HepG2 (cell line): ENCODE data around the gene MYADML2. TPM values are rescaled to one million over a fixed set of nuclear protein-coding genes. Genes with fewer than 3 reads are reported as not detected.

ENCODE experiments used
- ATF7 ChIP-seq, 2 experiments: fragments of 450-650 bp in 1 of 2; sonication (generic) in 1 of 2; formaldehyde crosslinking in 1 of 2; IDR thresholded peaks; 2 replicates each; pipeline versions ENCODE4 v1.4.0 to v1.6.1; 2016 to 2020; ENCODE audit warnings: antibody characterized with exemption in 1 of 2, mild to moderate bottlenecking in 1 of 2, missing genetic modification reagents in 1 of 2
- CENPX ChIP-seq: sonication (generic); formaldehyde crosslinking; IDR thresholded peaks from 2 replicates; pipeline ENCODE4 v1.9.0; 2021; ENCODE audit warnings: mild to moderate bottlenecking, missing genetic modification reagents, moderate library complexity
- CHD4 ChIP-seq: fragments of 200-600 bp; sonication (generic); IDR thresholded peaks from 2 replicates; pipeline ENCODE4 v1.7.0; 2017; ENCODE audit warnings: mild to moderate bottlenecking, low read length, borderline replicate concordance
- DNMT3B ChIP-seq: conservative IDR thresholded peaks from 2 replicates; pipeline ENCODE4 v1.6.1; 2016; ENCODE audit warnings: missing biosample characterization, control low read depth
- KLF11 ChIP-seq: IDR thresholded peaks from 2 replicates; pipeline ENCODE4 v1.6.1; 2016; ENCODE audit warnings: missing compliant biosample characterization
- PREB ChIP-seq: sonication (generic); formaldehyde crosslinking; IDR thresholded peaks from 2 replicates; pipeline ENCODE4 v1.4.0; 2020; ENCODE audit warnings: missing genetic modification reagents
- RFXANK ChIP-seq: IDR thresholded peaks from 2 replicates; pipeline ENCODE4 v1.6.1; 2016
- THAP8 ChIP-seq: sonication (generic); formaldehyde crosslinking; IDR thresholded peaks from 2 replicates; pipeline ENCODE4 v1.5.1; 2020; ENCODE audit warnings: missing genetic modification reagents, mild to moderate bottlenecking, borderline replicate concordance
- ZNF121 ChIP-seq: sonication (generic); formaldehyde crosslinking; IDR thresholded peaks from 2 replicates; pipeline ENCODE4 v1.5.0; 2020; ENCODE audit warnings: mild to moderate bottlenecking, missing genetic modification reagents
- ZNF143 ChIP-seq: sonication (generic); formaldehyde crosslinking; IDR thresholded peaks from 2 replicates; pipeline ENCODE4 v1.4.0; 2020; ENCODE audit warnings: missing genetic modification reagents
- ZNF552 ChIP-seq: sonication (generic); formaldehyde crosslinking; IDR thresholded peaks from 2 replicates; pipeline ENCODE4 v1.9.0; 2022; ENCODE audit warnings: missing genetic modification reagents, mild to moderate bottlenecking, borderline replicate concordance
- ZNF768 ChIP-seq: sonication (generic); formaldehyde crosslinking; IDR thresholded peaks from 2 replicates; pipeline ENCODE4 v1.4.0; 2020; ENCODE audit warnings: missing genetic modification reagents
- polyA plus RNA-seq, 8 experiments: library from polyadenylated mRNA; depleted of rRNA in 3 of 8; stranded (reverse) in 7 of 8; unstranded in 1 of 8; fragments of >200 nt; fragmentation: Illumina TruSeq in 4 of 8; extraction: Trizol in 4 of 8; gene quantifications; 2 replicates each; pipeline versions ENCODE4 v1.2.1 to v1.2.3, GENCODE V29; 2011 to 2016; ENCODE audit warnings: low read depth in 4 of 8, missing spikeins in 1 of 8, mixed read lengths in 1 of 8; ENCODE audit not compliant: insufficient read depth in 1 of 8
- total RNA-seq, 5 experiments: library from RNA; depleted of rRNA; stranded (reverse); fragments of >200 nt; fragmentation: Illumina TruSeq; extraction: Trizol; gene quantifications; 2 replicates each; pipeline ENCODE4 v1.2.3, GENCODE V29; 2016; ENCODE audit warnings: low read depth in 1 of 5
- TF ChIP-seq, protein P1 (sequence below): IDR thresholded peaks from 2 replicates; pipeline ENCODE4 v1.4.0; 2020; ENCODE audit warnings: mild to moderate bottlenecking, missing genetic modification reagents
- TF ChIP-seq, protein P2 (sequence below): sonication (generic); formaldehyde crosslinking; IDR thresholded peaks from 2 replicates; pipeline ENCODE4 v1.5.0; 2020; ENCODE audit warnings: mild to moderate bottlenecking, missing genetic modification reagents, borderline replicate concordance

MYADML2 gene
- total and polyA plus RNA-seq, 2 of the 13 experiments (the other 11 are each of a cell fraction or from before 2014, with no cell fraction given): not detected

DNA sequence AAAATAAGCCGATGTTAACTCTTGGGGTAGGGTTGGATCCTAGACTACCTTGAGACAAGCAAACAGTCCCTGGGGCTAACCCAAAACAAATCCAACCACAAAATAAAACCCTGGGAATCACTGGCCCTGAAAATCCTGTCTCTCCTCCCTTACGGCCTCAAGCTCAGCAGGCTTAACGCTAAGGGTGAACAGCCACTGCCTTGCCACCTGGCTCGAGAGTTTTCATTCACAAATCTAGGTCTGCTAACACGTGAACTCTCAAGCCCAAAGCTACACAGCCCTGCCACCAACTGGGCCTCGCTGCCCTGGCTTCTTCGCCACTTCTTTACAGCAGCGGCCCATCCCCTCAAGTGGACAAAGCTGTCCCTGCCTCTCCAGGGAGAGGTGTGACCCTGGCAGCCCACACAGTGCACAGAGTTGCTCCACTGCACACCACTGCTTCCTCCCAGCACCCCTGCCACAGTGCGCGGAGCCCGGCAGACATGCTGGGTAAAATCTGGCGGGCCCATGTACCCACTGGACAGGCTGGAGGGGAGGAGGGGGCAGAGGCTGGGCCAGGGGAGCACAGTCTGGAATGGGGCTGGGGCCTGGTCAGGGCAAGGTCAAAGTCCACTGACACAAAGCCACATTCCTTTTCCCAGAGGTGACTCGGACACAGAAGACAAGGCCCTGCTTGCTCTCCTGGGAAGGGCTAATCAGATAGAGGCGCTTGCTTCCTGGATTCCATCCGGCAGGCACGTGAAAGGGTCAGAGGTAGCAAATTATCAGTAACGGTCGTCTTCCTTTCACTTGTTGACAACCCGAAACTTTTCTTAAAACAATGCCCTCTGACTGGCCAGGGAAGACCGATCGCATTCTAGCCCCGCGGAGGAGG is 36.8 kb downstream of the MYADML2 start (continued):
- TF ChIP-seq, protein P1, sequence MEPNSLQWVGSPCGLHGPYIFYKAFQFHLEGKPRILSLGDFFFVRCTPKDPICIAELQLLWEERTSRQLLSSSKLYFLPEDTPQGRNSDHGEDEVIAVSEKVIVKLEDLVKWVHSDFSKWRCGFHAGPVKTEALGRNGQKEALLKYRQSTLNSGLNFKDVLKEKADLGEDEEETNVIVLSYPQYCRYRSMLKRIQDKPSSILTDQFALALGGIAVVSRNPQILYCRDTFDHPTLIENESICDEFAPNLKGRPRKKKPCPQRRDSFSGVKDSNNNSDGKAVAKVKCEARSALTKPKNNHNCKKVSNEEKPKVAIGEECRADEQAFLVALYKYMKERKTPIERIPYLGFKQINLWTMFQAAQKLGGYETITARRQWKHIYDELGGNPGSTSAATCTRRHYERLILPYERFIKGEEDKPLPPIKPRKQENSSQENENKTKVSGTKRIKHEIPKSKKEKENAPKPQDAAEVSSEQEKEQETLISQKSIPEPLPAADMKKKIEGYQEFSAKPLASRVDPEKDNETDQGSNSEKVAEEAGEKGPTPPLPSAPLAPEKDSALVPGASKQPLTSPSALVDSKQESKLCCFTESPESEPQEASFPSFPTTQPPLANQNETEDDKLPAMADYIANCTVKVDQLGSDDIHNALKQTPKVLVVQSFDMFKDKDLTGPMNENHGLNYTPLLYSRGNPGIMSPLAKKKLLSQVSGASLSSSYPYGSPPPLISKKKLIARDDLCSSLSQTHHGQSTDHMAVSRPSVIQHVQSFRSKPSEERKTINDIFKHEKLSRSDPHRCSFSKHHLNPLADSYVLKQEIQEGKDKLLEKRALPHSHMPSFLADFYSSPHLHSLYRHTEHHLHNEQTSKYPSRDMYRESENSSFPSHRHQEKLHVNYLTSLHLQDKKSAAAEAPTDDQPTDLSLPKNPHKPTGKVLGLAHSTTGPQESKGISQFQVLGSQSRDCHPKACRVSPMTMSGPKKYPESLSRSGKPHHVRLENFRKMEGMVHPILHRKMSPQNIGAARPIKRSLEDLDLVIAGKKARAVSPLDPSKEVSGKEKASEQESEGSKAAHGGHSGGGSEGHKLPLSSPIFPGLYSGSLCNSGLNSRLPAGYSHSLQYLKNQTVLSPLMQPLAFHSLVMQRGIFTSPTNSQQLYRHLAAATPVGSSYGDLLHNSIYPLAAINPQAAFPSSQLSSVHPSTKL (CRISPR knock-in tag): peak; percentile 76
- TF ChIP-seq CHD4 (peak; percentile 74; the same call in 1 of the 2 replicates), ZNF143 (CRISPR knock-in tag) (peak; percentile 64), PREB (CRISPR knock-in tag) (no peak), ZNF552 (0 out of 2 replicates have a peak, but pooled peaks have one; percentile 19), DNMT3B (CRISPR knock-in tag) (no peak), THAP8 (CRISPR knock-in tag) (no peak), ZNF768 (CRISPR knock-in tag) (peak; percentile 40; the same call in 1 of the 2 replicates), KLF11 (peak; percentile 83), ATF7 (IDR thresholded peaks at IDR 0.05) (no peak), ATF7 (CRISPR knock-in tag; IDR thresholded peaks at IDR 0.05) (peak; percentile 81), ZNF121 (0 out of 2 replicates have a peak, but pooled peaks have one; percentile 12), RFXANK (CRISPR knock-in tag) (no peak; the same call in 1 of the 2 replicates), CENPX (CRISPR knock-in tag) (no peak)
- TF ChIP-seq, protein P2, sequence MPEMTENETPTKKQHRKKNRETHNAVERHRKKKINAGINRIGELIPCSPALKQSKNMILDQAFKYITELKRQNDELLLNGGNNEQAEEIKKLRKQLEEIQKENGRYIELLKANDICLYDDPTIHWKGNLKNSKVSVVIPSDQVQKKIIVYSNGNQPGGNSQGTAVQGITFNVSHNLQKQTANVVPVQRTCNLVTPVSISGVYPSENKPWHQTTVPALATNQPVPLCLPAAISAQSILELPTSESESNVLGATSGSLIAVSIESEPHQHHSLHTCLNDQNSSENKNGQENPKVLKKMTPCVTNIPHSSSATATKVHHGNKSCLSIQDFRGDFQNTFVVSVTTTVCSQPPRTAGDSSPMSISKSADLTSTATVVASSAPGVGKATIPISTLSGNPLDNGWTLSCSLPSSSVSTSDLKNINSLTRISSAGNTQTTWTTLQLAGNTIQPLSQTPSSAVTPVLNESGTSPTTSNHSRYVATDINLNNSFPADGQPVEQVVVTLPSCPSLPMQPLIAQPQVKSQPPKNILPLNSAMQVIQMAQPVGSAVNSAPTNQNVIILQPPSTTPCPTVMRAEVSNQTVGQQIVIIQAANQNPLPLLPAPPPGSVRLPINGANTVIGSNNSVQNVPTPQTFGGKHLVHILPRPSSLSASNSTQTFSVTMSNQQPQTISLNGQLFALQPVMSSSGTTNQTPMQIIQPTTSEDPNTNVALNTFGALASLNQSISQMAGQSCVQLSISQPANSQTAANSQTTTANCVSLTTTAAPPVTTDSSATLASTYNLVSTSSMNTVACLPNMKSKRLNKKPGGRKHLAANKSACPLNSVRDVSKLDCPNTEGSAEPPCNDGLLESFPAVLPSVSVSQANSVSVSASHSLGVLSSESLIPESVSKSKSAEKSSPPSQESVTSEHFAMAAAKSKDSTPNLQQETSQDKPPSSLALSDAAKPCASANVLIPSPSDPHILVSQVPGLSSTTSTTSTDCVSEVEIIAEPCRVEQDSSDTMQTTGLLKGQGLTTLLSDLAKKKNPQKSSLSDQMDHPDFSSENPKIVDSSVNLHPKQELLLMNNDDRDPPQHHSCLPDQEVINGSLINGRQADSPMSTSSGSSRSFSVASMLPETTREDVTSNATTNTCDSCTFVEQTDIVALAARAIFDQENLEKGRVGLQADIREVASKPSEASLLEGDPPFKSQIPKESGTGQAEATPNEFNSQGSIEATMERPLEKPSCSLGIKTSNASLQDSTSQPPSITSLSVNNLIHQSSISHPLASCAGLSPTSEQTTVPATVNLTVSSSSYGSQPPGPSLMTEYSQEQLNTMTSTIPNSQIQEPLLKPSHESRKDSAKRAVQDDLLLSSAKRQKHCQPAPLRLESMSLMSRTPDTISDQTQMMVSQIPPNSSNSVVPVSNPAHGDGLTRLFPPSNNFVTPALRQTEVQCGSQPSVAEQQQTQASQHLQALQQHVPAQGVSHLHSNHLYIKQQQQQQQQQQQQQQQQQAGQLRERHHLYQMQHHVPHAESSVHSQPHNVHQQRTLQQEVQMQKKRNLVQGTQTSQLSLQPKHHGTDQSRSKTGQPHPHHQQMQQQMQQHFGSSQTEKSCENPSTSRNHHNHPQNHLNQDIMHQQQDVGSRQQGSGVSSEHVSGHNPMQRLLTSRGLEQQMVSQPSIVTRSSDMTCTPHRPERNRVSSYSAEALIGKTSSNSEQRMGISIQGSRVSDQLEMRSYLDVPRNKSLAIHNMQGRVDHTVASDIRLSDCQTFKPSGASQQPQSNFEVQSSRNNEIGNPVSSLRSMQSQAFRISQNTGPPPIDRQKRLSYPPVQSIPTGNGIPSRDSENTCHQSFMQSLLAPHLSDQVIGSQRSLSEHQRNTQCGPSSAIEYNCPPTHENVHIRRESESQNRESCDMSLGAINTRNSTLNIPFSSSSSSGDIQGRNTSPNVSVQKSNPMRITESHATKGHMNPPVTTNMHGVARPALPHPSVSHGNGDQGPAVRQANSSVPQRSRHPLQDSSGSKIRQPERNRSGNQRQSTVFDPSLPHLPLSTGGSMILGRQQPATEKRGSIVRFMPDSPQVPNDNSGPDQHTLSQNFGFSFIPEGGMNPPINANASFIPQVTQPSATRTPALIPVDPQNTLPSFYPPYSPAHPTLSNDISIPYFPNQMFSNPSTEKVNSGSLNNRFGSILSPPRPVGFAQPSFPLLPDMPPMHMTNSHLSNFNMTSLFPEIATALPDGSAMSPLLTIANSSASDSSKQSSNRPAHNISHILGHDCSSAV (CRISPR knock-in tag): no peak
